ENCODE data around the gene PNPLA6.
"Not testable (repeated sequence)": the region's sequence is repeated elsewhere in the genome, so short reads cannot be mapped to it uniquely, and the experiment has no call there.

The PNPLA6 gene

DNA sequence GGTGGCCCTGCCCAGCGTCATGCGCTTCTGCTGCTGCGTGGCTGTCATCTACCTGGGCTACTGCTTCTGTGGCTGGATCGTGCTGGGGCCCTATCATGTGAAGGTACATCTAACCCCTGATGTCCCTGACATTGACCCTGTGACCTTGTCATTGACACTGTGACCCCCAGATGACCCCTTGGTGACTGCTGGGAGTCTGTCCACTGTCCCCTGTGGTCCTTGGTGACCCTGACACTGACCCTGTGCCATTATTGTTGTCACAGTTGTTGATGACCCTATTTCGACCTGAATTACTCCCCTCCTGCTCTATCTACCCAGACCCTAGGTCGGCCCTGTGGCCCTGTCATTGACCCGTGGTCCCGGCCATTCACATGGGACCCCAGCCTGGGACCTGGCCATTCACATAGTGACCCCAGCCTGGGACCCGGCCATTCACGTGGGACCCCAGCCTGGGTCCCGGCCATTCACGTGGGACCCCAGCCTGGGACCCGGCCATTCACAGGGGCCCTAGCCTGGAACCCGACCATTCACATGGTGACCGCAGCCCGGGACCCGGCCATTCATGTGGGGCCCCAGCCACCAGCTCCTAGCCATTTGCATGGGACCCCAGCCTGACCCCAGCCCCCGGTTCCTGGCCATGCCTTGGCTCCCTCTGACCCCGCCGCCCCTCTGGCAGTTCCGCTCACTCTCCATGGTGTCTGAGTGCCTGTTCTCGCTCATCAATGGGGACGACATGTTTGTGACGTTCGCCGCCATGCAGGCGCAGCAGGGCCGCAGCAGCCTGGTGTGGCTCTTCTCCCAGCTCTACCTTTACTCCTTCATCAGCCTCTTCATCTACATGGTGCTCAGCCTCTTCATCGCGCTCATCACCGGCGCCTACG is 5.7 kb upstream of the PNPLA6 start:
- DNase-seq (ENCODE audit: extremely low read depth in 1 of 2, low read depth in 1 of 2) = no peak

DNA sequence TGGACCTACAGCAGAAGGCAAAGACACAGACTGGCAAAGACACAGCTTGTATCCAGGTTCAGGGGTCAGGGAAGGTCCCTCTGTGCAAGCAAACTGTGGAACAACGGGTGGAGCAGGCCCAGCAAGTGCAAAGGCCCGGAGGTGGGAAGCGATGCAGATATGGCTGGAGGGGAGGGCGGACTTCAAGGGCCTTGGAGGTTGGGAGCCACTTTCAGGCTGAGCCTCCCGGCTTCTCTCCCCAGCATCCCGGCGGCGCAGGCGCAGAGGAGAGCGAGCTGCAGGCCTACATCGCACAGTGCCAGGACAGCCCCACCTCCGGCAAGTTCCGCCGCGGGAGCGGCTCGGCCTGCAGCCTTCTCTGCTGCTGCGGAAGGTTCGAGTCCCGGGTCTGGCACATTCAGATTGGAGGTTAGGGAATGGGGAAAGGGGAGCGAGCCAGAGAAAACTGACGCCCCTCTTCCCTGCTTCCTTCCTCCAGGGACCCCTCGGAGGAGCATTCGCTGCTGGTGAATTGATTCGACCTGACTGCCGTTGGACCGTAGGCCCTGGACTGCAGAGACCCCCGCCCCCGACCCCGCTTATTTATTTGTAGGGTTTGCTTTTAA is 2.1 kb upstream of the PNPLA6 start:
- no peak for DNase-seq (ENCODE audit: extremely low read depth in 1 of 2, low read depth in 1 of 2)

- peak; percentile 60 to 75 for DNase-seq (ENCODE audit: extremely low read depth in 1 of 2, low read depth in 1 of 2)
Observed at GRCh38 chr19:7533925-7534480, 1.5 kb upstream of the PNPLA6 start.

DNA sequence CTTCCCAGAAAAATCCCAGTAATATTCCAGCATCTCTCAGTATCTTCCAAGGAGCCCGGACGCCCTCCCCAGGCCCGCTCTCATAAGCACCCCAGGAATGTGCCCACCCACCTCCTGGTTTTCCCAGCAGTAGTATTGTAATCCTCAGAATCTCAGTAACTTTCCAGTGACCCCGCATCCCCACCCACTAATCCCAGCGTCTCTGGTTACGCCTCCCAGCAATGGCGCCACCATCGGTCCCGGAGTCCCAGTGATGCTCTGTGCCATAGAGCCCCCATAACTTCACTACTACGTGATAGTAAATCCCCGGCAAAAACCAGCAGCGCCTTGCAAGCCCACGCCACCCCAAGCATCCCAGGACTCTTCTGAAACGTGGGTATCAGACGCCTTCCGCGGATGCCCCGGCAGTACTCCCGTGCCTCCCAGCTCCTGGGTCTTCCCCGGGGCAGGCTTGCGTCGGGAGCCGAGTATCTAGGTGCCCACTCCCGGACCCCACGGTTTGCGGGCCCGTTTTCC is 928 bp upstream of the PNPLA6 start:
- DNase-seq (ENCODE audit: extremely low read depth in 1 of 2, low read depth in 1 of 2) = peak in 1 of 2 donors; percentile 29

DNA sequence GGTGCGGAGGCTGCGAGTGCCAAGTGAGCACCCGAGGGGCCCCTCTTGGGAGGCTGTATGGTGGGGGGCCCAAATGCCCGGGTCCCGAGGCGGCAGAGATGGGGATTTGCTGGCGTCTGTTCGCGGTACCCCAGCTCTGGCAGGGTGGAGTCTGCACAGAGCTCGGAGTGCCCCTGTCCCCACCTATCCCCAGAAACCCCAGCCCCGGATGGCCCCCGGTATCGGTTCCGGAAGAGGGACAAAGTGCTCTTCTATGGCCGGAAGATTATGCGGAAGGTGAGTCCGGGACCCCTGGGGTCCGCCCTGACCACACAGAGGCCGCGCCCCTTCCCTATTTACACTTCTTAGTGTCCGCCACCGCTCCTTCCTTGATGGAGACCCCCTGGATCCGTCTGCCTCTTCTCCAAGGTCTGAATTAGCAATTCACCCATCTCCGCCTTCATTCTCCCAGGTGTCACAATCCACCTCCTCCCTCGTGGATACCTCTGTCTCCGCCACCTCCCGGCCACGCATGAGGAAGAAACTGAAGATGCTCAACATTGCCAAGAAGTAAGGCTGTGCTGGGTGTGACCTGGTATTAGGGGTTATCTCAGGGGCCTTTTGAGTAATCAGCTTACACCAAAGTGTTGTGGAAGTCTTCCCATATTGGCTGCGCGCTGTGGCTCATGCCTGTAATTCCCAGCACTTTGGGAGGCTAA is 630 bp downstream of the PNPLA6 start:
- no peak for DNase-seq (ENCODE audit: extremely low read depth in 1 of 2, low read depth in 1 of 2)

- DNase-seq (ENCODE audit: extremely low read depth in 1 of 2, low read depth in 1 of 2) = not testable (repeated sequence)
Observed at GRCh38 chr19:7538990-7539389, 3.5 kb downstream of the PNPLA6 start.

- no peak for DNase-seq (ENCODE audit: extremely low read depth in 1 of 2, low read depth in 1 of 2)
Observed at GRCh38 chr19:7539827-7540425, 4.4 kb downstream of the PNPLA6 start.

DNA sequence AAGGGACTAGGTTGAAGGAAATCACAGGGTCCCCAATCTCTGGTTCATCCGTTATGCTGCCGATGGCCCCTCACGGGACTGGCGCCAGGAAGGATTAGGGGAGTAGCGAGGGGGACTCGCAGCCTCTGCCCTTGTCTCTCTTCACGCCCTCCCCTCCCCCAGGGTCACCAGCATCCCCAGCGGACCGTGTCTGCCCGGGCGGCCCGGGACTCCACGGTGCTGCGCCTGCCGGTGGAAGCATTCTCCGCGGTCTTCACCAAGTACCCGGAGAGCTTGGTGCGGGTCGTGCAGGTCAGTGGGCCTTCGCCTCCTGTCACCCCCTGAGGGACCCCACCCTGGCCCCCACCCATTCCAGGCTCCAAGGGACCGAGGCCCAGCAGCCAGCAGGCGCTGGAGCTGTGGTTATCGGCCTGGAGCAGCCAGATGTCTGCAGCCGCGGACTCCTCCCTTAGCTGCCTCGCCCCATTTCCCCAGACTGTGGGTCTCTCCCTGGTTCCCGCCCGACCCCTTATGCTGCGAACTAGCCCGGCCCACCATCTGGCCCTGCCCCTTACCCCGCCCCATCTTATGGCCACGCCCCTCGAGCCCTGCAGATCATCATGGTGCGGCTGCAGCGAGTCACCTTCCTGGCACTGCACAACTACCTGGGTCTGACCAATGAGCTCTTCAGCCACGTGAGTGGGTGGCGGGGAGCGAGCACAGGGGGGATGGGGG is 5.4 kb downstream of the PNPLA6 start:
- peak; percentile 32 to 64 for DNase-seq (ENCODE audit: extremely low read depth in 1 of 2, low read depth in 1 of 2)

DNA sequence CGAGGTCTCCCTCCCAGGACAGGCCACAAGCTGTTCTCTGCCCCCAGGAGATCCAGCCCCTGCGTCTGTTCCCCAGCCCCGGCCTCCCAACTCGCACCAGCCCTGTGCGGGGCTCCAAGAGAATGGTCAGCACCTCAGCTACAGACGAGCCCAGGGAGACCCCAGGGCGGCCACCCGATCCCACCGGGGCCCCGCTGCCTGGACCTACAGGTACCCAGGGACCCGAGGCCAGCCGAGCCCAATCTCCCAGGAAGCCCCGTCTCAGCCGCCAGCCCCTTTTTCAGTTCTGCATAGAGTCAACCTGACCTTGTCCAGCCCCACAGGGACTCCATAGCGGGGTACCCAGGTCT is 5.9 kb downstream of the PNPLA6 start:
- DNase-seq (ENCODE audit: extremely low read depth in 1 of 2, low read depth in 1 of 2) = no peak

GRCh38 chr19:7541828-7542443 is 6.4 kb downstream of the PNPLA6 start:
- DNase-seq (ENCODE audit: extremely low read depth in 1 of 2, low read depth in 1 of 2) = no peak

- DNase-seq (ENCODE audit: extremely low read depth in 1 of 2, low read depth in 1 of 2) = no peak
Observed at GRCh38 chr19:7542556-7543348, 7.2 kb downstream of the PNPLA6 start.

- no peak for DNase-seq (ENCODE audit: extremely low read depth in 1 of 2, low read depth in 1 of 2)
Observed at GRCh38 chr19:7544626-7545025, 9.1 kb downstream of the PNPLA6 start.

- DNase-seq (ENCODE audit: extremely low read depth in 1 of 2, low read depth in 1 of 2) = no peak
Observed at GRCh38 chr19:7545300-7545699, 9.8 kb downstream of the PNPLA6 start.

DNA sequence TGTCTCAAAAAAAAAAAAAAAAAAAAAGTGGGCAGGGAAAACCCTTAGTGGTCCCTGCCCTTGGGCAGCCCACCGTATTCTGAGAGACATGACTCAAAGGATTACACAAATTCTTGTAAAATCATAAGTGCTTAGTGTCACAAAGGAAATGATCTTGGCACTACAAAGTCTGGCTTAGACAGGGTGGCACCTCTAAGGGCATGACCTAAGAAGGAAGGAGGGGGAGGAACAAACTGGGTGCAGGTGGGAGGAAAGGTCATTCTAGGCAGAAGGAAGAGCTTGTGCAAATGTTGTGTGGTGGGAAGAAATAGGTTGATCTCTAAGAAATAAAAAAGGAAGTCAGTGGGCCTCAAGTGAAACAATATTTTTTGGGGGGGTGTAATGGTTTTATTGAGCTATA is 10.4 kb downstream of the PNPLA6 start:
- DNase-seq (ENCODE audit: extremely low read depth in 1 of 2, low read depth in 1 of 2) = no peak

GRCh38 chr19:7547159-7547558 is 11.6 kb downstream of the PNPLA6 start:
- no peak for DNase-seq (ENCODE audit: extremely low read depth in 1 of 2, low read depth in 1 of 2)

GRCh38 chr19:7549429-7550148 is 14.1 kb downstream of the PNPLA6 start:
- DNase-seq (ENCODE audit: extremely low read depth in 1 of 2, low read depth in 1 of 2) = no peak

GRCh38 chr19:7550169-7550770 is 14.8 kb downstream of the PNPLA6 start:
- no peak for DNase-seq (ENCODE audit: extremely low read depth in 1 of 2, low read depth in 1 of 2)
